ENCODE measurements around the gene C2CD5.

DNA sequence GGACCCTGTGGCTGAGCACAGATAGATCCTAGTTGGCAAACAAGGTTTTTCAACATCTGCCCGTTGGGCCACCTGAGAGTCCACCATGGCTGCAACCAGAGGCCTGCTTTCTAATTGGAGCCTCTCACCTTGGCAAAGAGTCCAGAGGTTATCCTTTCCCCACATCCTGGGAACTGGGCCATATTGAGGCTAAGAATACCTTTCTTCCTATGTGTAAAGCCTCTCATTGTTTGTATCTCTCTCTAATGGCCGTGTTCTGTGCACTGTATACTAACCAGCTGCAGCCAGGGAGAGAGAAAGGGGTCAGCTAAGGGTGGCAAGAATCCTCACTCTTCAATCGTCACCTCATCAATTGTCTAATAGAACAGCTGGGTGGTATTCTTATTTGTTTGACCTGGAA is 130.8 kb downstream of the C2CD5 start:
- TF ChIP-seq, protein P1, sequence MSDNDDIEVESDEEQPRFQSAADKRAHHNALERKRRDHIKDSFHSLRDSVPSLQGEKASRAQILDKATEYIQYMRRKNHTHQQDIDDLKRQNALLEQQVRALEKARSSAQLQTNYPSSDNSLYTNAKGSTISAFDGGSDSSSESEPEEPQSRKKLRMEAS (IDR thresholded peaks at IDR 0.05), result no peak
- TF ChIP-seq EP300 (IDR thresholded peaks at IDR 0.05; ENCODE audit: borderline replicate concordance), result no peak
- no peak for TF ChIP-seq CEBPB (IDR thresholded peaks at IDR 0.05)
- TF ChIP-seq, protein P2, sequence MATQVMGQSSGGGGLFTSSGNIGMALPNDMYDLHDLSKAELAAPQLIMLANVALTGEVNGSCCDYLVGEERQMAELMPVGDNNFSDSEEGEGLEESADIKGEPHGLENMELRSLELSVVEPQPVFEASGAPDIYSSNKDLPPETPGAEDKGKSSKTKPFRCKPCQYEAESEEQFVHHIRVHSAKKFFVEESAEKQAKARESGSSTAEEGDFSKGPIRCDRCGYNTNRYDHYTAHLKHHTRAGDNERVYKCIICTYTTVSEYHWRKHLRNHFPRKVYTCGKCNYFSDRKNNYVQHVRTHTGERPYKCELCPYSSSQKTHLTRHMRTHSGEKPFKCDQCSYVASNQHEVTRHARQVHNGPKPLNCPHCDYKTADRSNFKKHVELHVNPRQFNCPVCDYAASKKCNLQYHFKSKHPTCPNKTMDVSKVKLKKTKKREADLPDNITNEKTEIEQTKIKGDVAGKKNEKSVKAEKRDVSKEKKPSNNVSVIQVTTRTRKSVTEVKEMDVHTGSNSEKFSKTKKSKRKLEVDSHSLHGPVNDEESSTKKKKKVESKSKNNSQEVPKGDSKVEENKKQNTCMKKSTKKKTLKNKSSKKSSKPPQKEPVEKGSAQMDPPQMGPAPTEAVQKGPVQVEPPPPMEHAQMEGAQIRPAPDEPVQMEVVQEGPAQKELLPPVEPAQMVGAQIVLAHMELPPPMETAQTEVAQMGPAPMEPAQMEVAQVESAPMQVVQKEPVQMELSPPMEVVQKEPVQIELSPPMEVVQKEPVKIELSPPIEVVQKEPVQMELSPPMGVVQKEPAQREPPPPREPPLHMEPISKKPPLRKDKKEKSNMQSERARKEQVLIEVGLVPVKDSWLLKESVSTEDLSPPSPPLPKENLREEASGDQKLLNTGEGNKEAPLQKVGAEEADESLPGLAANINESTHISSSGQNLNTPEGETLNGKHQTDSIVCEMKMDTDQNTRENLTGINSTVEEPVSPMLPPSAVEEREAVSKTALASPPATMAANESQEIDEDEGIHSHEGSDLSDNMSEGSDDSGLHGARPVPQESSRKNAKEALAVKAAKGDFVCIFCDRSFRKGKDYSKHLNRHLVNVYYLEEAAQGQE (IDR thresholded peaks at IDR 0.05; ENCODE audit: low read depth), result no peak
- TF ChIP-seq TEAD4 (IDR thresholded peaks at IDR 0.05), result no peak
- TF ChIP-seq RAD21 (IDR thresholded peaks at IDR 0.05; ENCODE audit: low read depth), result no peak
- no peak for TF ChIP-seq EGR1 (IDR thresholded peaks at IDR 0.05)
- no peak for TF ChIP-seq FOXM1 (IDR thresholded peaks at IDR 0.05; ENCODE audit: borderline replicate concordance, low read depth)
- TF ChIP-seq NFIC (IDR thresholded peaks at IDR 0.05), result no peak
- TF ChIP-seq TCF12 (IDR thresholded peaks at IDR 0.05; ENCODE audit: low read depth), result no peak

Data from Ishikawa (cell line).